ENCODE measurements around the gene NLE1.

DNA sequence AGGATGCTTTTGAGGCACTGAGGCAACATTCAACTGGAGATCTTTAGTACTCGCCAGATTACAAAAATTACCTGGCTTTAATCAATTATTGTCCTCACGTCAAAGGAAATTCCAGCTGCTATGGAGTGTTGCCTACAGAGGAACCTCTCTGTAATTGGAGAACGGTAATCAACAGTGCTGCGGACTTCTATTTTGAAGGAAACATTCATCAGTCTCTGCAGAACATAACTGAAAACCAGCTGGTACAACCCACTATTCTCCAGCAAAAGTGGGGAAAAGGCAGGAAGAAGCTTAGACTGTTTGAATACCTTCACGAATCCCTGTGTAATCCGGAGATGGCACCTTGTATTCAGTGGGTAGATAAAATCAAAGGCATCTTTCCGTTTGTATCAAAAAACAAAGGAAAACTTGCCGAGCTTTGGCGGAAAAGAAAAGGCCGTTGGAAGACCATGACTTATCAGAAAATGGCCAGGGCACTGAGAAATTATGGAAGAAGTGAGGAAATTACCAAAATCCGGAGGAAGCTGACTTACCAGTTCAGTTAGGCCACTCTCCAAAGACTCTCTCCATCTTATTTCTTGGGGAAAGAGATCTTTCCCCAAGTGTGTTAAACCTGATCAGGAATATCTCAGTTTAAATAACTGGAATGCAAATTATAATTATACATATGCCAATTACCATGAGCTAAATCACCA is 49.0 kb upstream of the NLE1 start:
- TF ChIP-seq, protein P1, sequence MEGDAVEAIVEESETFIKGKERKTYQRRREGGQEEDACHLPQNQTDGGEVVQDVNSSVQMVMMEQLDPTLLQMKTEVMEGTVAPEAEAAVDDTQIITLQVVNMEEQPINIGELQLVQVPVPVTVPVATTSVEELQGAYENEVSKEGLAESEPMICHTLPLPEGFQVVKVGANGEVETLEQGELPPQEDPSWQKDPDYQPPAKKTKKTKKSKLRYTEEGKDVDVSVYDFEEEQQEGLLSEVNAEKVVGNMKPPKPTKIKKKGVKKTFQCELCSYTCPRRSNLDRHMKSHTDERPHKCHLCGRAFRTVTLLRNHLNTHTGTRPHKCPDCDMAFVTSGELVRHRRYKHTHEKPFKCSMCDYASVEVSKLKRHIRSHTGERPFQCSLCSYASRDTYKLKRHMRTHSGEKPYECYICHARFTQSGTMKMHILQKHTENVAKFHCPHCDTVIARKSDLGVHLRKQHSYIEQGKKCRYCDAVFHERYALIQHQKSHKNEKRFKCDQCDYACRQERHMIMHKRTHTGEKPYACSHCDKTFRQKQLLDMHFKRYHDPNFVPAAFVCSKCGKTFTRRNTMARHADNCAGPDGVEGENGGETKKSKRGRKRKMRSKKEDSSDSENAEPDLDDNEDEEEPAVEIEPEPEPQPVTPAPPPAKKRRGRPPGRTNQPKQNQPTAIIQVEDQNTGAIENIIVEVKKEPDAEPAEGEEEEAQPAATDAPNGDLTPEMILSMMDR (IDR thresholded peaks at IDR 0.05; ENCODE audit: poor library complexity), result no peak
- TF ChIP-seq EZH2 (IDR thresholded peaks at IDR 0.05; ENCODE audit: borderline replicate concordance), result no peak
- no peak for TF ChIP-seq EZH2phosphoT487 (IDR thresholded peaks at IDR 0.05; ENCODE audit: low read depth, severe bottlenecking, unreplicated experiment)
